Mammary epithelial cell (primary cell): ENCODE measurements around the gene SCNN1A.

Experiments
- EZH2 ChIP-seq: IDR thresholded peaks from 2 replicates; pipeline ENCODE4 v1.6.1; 2012; ENCODE audit warnings: low read length, inconsistent platforms, borderline replicate concordance
- TF ChIP-seq, protein P1 (sequence below), 2 donors: IDR thresholded peaks in 1 of 2; conservative IDR thresholded peaks in 1 of 2; 2 replicates each; pipeline ENCODE4 v1.5.1; 2011 to 2012; ENCODE audit warnings: inconsistent platforms in 2 of 2, low read length in 2 of 2, mild to moderate bottlenecking in 2 of 2, control low read depth in 1 of 2, low read depth in 1 of 2; ENCODE audit not compliant: insufficient read depth in 1 of 2; ENCODE audit errors: extremely low read depth in 1 of 2

DNA sequence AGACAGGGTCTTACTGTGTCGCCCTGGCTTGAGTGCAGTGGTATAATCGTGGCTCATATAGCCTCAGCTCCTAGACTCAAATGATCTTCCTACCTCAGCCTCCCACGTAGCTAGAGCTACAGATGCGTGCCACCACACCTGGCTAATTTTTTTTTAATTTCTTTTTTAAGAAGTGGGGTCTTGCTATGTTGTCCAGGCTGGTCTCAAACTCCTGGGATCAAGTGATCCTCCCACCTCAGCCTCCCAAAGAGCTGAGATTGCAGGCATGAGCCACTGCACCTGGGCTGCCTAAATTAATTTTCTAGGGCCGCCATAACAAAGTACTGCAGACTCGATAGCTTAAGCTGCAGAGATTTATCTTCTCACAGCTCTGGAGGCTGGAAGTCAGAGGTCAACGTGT, 17.7 kb upstream of the SCNN1A start:
- no peak for TF ChIP-seq EZH2
- TF ChIP-seq, protein P1, sequence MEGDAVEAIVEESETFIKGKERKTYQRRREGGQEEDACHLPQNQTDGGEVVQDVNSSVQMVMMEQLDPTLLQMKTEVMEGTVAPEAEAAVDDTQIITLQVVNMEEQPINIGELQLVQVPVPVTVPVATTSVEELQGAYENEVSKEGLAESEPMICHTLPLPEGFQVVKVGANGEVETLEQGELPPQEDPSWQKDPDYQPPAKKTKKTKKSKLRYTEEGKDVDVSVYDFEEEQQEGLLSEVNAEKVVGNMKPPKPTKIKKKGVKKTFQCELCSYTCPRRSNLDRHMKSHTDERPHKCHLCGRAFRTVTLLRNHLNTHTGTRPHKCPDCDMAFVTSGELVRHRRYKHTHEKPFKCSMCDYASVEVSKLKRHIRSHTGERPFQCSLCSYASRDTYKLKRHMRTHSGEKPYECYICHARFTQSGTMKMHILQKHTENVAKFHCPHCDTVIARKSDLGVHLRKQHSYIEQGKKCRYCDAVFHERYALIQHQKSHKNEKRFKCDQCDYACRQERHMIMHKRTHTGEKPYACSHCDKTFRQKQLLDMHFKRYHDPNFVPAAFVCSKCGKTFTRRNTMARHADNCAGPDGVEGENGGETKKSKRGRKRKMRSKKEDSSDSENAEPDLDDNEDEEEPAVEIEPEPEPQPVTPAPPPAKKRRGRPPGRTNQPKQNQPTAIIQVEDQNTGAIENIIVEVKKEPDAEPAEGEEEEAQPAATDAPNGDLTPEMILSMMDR (conservative IDR thresholded peaks at IDR 0.05 in 1 of 2, IDR thresholded peaks at IDR 0.05 in 1 of 2; ENCODE audit: extremely low read depth in 1 of 2, insufficient read depth in 1 of 2, low read depth in 1 of 2, low read length in 2 of 2): no peak
